ENCODE results near the gene RPL9.

Gene RPL9

GRCh38 chr4:39467464-39467863 lies 8.7 kb upstream of the RPL9 start:
- no peak for TF ChIP-seq ZNF70 (CRISPR knock-in tag; IDR thresholded peaks at IDR 0.05)
- no peak for TF ChIP-seq RARB (CRISPR knock-in tag; IDR thresholded peaks at IDR 0.05)
- TF ChIP-seq CSDC2 (CRISPR knock-in tag; IDR thresholded peaks at IDR 0.05): no peak
- no peak for TF ChIP-seq ZNF8 (CRISPR knock-in tag; IDR thresholded peaks at IDR 0.05)
- no peak for TF ChIP-seq ZNF565 (CRISPR knock-in tag; conservative IDR thresholded peaks at IDR 0.05; ENCODE audit: low read depth)
- TF ChIP-seq TCF4 (CRISPR knock-in tag; IDR thresholded peaks at IDR 0.05; ENCODE audit: borderline replicate concordance): no peak
- TF ChIP-seq ZFP3 (CRISPR knock-in tag; IDR thresholded peaks at IDR 0.05): no peak
- no peak for TF ChIP-seq CSRNP3 (CRISPR knock-in tag; IDR thresholded peaks at IDR 0.05)
- no peak for TF ChIP-seq BACH2 (CRISPR knock-in tag; IDR thresholded peaks at IDR 0.05; ENCODE audit: borderline replicate concordance)
- ATAC-seq: no peak

- TF ChIP-seq TOX (CRISPR knock-in tag; IDR thresholded peaks at IDR 0.05; ENCODE audit: borderline replicate concordance) (no peak), ISL1 (CRISPR knock-in tag; IDR thresholded peaks at IDR 0.05) (no peak), ZNF565 (CRISPR knock-in tag; conservative IDR thresholded peaks at IDR 0.05; ENCODE audit: low read depth) (no peak), TSHZ2 (CRISPR knock-in tag; IDR thresholded peaks at IDR 0.05) (no peak), PPARA (CRISPR knock-in tag; IDR thresholded peaks at IDR 0.05; ENCODE audit: borderline replicate concordance) (no peak), TCF4 (CRISPR knock-in tag; IDR thresholded peaks at IDR 0.05; ENCODE audit: borderline replicate concordance) (no peak), OSR1 (CRISPR knock-in tag; IDR thresholded peaks at IDR 0.05) (no peak), RARB (CRISPR knock-in tag; IDR thresholded peaks at IDR 0.05) (no peak)
- ATAC-seq: no peak
Measured at GRCh38 chr4:39466747-39467146, 8.0 kb upstream of the RPL9 start.

- TF ChIP-seq PATZ1 (CRISPR knock-in tag; IDR thresholded peaks at IDR 0.05; ENCODE audit: borderline replicate concordance) (no peak), TSHZ2 (CRISPR knock-in tag; IDR thresholded peaks at IDR 0.05) (peak; percentile 33; the same call in 1 of the 2 replicates), TCF4 (CRISPR knock-in tag; IDR thresholded peaks at IDR 0.05; ENCODE audit: borderline replicate concordance) (peak; percentile 90), ZFP3 (CRISPR knock-in tag; IDR thresholded peaks at IDR 0.05) (peak; percentile 66), CSRNP3 (CRISPR knock-in tag; IDR thresholded peaks at IDR 0.05) (0 out of 2 replicates have a peak, but pooled peaks have one; percentile 36), TOX (CRISPR knock-in tag; IDR thresholded peaks at IDR 0.05; ENCODE audit: borderline replicate concordance) (no peak), CREB5 (CRISPR knock-in tag; IDR thresholded peaks at IDR 0.05; ENCODE audit: low read depth) (peak; percentile 88; the same call in 1 of the 2 replicates), BACH2 (CRISPR knock-in tag; IDR thresholded peaks at IDR 0.05; ENCODE audit: borderline replicate concordance) (peak; percentile 64; the same call in 1 of the 2 replicates), ZNF565 (CRISPR knock-in tag; conservative IDR thresholded peaks at IDR 0.05; ENCODE audit: low read depth) (peak; percentile 68; the same call in 1 of the 2 replicates), ZNF8 (CRISPR knock-in tag; IDR thresholded peaks at IDR 0.05) (0 out of 2 replicates have a peak, but pooled peaks have one; percentile 9), ZNF70 (CRISPR knock-in tag; IDR thresholded peaks at IDR 0.05) (peak; percentile 72; the same call in 1 of the 2 replicates), PPARA (CRISPR knock-in tag; IDR thresholded peaks at IDR 0.05; ENCODE audit: borderline replicate concordance) (no peak), ZC3H10 (CRISPR knock-in tag; IDR thresholded peaks at IDR 0.05) (no peak), RARB (CRISPR knock-in tag; IDR thresholded peaks at IDR 0.05) (peak; percentile 11; the same call in 1 of the 2 replicates), CSDC2 (CRISPR knock-in tag; IDR thresholded peaks at IDR 0.05) (no peak; the same call in 1 of the 2 replicates), ARNTL (CRISPR knock-in tag; IDR thresholded peaks at IDR 0.05; ENCODE audit: borderline replicate concordance, low read depth) (no peak)
- peak; percentile 95 for ATAC-seq
Measured at GRCh38 chr4:39464886-39465501, 6.3 kb upstream of the RPL9 start.

- peak; percentile 1; the same call in 2 of the 3 replicates for ATAC-seq
Measured at GRCh38 chr4:39458161-39458504, 589 bp downstream of the RPL9 start.

Measured in SK-N-SH treated with all-trans-retinoic acid at 6 μM for 48 hours (cell line).